HEK293T (cell line): ENCODE measurements around the gene ZBTB45.

ENCODE experiments used
- CTCF ChIA-PET: fragments of 350-600 bp; formaldehyde crosslinking; extraction: SDS; loops from one replicate; lab custom pipeline; 2021; ENCODE audit warnings: antibody characterized with exemption, inconsistent platforms; lab: Yijun Ruan, JAX
- POLR2A ChIA-PET: fragments of 350-600 bp; formaldehyde crosslinking; extraction: SDS; loops from one replicate; lab custom pipeline; 2020; ENCODE audit warnings: antibody characterized with exemption, inconsistent platforms; lab: Yijun Ruan, JAX
- DNase-seq: peaks from one replicate; pipeline ENCODE4 v3.0.0; 2012; ENCODE audit warnings: mixed read lengths; ENCODE audit errors: extremely low spot score
- ARNT ChIP-seq: fragments of 450-650 bp; IDR thresholded peaks from 2 replicates; pipeline ENCODE4 v1.6.1; 2017; ENCODE audit warnings: mild to moderate bottlenecking
- BHLHE40 ChIP-seq: fragments of 450-650 bp; IDR thresholded peaks from 2 replicates; pipeline ENCODE4 v1.6.1; 2016; ENCODE audit warnings: mild to moderate bottlenecking, moderate library complexity, borderline replicate concordance
- CTBP1 ChIP-seq: fragments of 450-650 bp; IDR thresholded peaks from 2 replicates; pipeline ENCODE4 v1.6.1; 2016; ENCODE audit warnings: borderline replicate concordance
- ELF4 ChIP-seq: fragments of 450-650 bp; IDR thresholded peaks from 2 replicates; pipeline ENCODE4 v1.6.1; 2017; ENCODE audit warnings: antibody characterized with exemption
- FOXA1 ChIP-seq: fragments of 450-650 bp; IDR thresholded peaks from 2 replicates; pipeline ENCODE4 v1.6.1; 2016; ENCODE audit warnings: mild to moderate bottlenecking
- FOXK2 ChIP-seq: fragments of 450-650 bp; IDR thresholded peaks from 2 replicates; pipeline ENCODE4 v1.6.1; 2016; ENCODE audit warnings: mild to moderate bottlenecking
- FOXM1 ChIP-seq: fragments of 450-650 bp; IDR thresholded peaks from 2 replicates; pipeline ENCODE4 v1.6.1; 2017; ENCODE audit warnings: mild to moderate bottlenecking, borderline replicate concordance
- HDGF ChIP-seq: fragments of 450-650 bp; IDR thresholded peaks from 2 replicates; pipeline ENCODE4 v1.6.1; 2017; ENCODE audit warnings: antibody characterized with exemption, borderline replicate concordance
- L3MBTL2 ChIP-seq: fragments of 450-650 bp; conservative IDR thresholded peaks from 2 replicates; pipeline ENCODE4 v1.6.1; 2016; ENCODE audit warnings: mild to moderate bottlenecking
- LEF1 ChIP-seq: fragments of 450-650 bp; IDR thresholded peaks from 2 replicates; pipeline ENCODE4 v1.6.1; 2017; ENCODE audit warnings: mild to moderate bottlenecking, borderline replicate concordance
- NFRKB ChIP-seq: fragments of 450-650 bp; IDR thresholded peaks from 2 replicates; pipeline ENCODE4 v1.6.1; 2016; ENCODE audit warnings: mild to moderate bottlenecking, moderate library complexity
- SP1 ChIP-seq: fragments of 450-650 bp; IDR thresholded peaks from 2 replicates; pipeline ENCODE4 v1.6.1; 2017
- TARDBP ChIP-seq: fragments of 450-650 bp; IDR thresholded peaks from 2 replicates; pipeline ENCODE4 v1.6.1; 2016
- ZNF384 ChIP-seq: fragments of 450-650 bp; IDR thresholded peaks from 2 replicates; pipeline ENCODE4 v1.6.1; 2016
- TF ChIP-seq, protein P1 (sequence below): fragments of 450-650 bp; IDR thresholded peaks from 2 replicates; pipeline ENCODE4 v1.6.1; 2016

The ZBTB45 gene

DNA sequence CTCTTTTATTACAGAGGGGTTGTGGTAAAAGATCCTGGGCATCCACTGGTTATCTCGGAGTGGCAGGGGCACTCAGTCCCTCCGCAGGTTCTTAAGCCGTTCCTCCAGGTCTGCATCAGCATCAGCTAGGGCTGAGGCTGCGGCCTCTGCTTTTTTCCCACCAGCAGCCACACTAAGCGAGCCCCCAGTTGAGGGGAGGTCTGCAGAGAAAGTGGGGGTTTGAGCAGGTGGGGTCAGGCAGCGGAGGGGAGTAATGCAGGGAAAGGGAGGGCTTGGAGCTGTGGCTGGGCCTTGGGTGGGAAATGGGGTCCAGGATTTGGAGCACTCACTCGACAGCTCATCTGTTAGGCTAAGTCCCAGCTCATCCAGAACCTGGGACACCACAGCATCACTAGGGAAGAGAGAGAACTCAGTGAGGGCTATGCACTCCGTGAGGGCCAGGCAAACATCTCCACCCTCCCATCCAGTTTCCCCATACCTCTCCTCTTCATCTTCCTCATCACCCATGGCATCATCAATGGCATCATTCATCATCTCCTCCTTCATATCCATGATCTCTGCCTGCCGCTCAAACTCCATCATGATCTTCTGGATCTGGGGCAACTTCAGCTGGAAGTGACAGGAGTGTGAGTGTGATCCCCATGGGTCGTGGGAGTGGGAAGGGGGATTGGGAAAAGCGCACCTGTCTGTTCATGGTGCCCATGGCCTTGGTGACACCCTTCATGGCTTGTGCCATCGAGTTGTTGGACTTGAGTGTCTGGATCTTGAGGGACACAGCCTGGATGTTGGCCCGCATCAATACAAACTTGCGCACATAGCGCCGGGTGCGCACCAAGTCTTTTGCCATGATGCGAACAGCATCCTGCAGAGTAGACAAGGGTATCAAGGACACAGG lies 32.2 kb upstream of the ZBTB45 start:
- ChIA-PET POLR2A (interaction anchor here (0.7 to 3.8 kb wide), 7 partner anchors 7 to 32 kb away, joined by 3 to 66 read pairs (median 3); partner anchors contain the start of genes TRIM28 and ZBTB45), CTCF (no interaction called here)
- DNase-seq, result no peak
- TF ChIP-seq FOXM1, result no peak

DNA sequence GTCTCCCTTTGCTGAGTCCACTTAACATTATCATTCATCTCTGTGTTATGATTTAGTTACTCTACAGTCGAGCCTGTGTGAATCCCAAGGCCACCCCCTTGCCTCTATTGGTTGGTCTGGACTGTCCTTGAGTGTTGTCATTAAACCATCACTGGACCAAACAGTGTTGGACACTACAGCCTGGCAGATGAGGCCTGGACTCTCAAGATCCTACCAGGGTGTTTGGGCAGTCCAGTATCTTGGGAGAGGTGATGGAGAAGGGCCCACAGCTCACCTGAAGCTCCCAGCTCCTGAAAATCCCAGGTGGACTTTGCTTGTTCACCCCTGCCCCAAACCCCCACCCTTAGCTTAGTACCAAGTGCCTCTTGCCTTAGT lies 31.5 kb upstream of the ZBTB45 start:
- DNase-seq, result no peak
- CTCF ChIA-PET, result no interaction called here
- TF ChIP-seq FOXM1, result no peak
- no peak for TF ChIP-seq BHLHE40
- TF ChIP-seq ELF4, result no peak
- no peak for TF ChIP-seq ARNT
- no peak for TF ChIP-seq CTBP1
- no peak for TF ChIP-seq TARDBP
- no peak for TF ChIP-seq L3MBTL2
- no peak for TF ChIP-seq LEF1
- TF ChIP-seq SP1, result no peak
- no peak for TF ChIP-seq FOXK2
- no peak for TF ChIP-seq HDGF
- no peak for TF ChIP-seq ZNF384
- no peak for TF ChIP-seq FOXA1
- POLR2A ChIA-PET, result interaction anchor here (0.9 to 1.2 kb wide), 4 partner anchors 9 to 31 kb away, joined by 3 to 4 read pairs (median 3); partner anchors contain the start of gene ZBTB45

DNA sequence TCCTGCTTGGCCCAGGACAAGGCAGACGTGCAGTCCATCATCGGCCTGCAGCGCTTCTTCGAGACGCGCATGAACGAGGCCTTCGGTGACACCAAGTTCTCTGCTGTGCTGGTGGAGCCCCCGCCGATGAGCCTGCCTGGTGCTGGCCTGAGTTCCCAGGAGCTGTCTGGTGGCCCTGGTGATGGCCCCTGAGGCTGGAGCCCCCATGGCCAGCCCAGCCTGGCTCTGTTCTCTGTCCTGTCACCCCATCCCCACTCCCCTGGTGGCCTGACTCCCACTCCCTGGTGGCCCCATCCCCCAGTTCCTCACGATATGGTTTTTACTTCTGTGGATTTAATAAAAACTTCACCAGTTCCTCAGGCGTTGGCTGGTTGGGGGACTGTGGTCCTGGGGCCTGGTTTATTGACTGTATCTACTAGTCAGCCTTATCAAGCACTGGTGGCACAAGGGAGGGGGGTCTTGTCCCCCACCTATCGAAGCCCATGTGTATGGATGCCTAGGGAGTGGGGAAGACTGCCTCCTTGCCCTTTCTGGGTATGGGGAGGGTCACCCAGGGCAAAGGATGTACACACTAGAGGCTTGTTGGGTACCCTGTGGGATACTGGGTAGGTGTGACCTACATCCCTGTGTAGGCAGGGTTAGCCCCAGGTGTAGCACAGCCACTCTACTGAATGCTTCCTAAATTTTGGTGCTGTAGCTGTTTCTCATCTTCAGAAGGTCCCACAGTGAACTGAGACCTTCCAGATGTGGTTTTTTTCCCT lies 30.9 kb upstream of the ZBTB45 start:
- CTCF ChIA-PET, result no interaction called here

DNA sequence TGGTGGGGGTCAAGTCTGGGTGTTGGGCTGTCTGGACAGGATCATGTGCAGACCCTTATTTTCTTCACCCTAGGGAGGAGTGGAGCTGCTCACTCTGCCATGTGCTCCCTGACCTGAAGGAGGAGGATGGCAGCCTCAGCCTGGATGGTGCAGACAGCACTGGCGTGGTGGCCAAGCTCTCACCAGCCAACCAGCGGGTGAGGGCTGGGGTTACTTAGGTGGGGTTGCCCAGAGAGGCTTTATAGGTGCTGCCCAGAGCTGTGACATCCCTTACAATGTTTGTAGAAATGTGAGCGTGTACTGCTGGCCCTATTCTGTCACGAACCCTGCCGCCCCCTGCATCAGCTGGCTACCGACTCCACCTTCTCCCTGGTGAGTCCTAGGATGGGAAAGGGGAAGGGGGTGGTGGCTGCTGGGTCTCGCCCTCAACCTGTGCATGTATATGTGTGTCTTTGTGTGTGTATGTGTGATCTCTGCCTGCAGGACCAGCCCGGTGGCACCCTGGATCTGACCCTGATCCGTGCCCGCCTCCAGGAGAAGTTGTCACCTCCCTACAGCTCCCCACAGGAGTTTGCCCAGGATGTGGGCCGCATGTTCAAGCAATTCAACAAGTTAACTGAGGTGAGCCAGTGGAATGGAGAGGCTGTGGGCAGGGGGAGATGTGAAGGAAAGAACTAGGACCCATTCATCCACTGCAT lies 30.2 kb upstream of the ZBTB45 start:
- ChIA-PET CTCF (no interaction called here), POLR2A (interaction anchor here (0.8 to 1.2 kb wide), 3 partner anchors 8 to 30 kb away, joined by 3 to 5 read pairs (median 4); partner anchors contain the start of genes UBE2M and ZBTB45)
- no peak for TF ChIP-seq L3MBTL2
- TF ChIP-seq NFRKB, result no peak
- TF ChIP-seq FOXM1, result no peak
- TF ChIP-seq ARNT, result no peak
- no peak for TF ChIP-seq SP1
- TF ChIP-seq LEF1, result no peak
- TF ChIP-seq HDGF, result no peak
- no peak for TF ChIP-seq FOXK2
- TF ChIP-seq BHLHE40, result no peak
- no peak for DNase-seq

More for the DNA sequence above, 30.9 kb upstream of the ZBTB45 start:
- POLR2A ChIA-PET, result interaction anchor here (0.9 to 1.2 kb wide), 3 partner anchors 9 to 25 kb away, joined by 3 to 4 read pairs (median 3); no protein-coding TSS in a partner anchor
- DNase-seq, result no peak
- no peak for TF ChIP-seq FOXA1

DNA sequence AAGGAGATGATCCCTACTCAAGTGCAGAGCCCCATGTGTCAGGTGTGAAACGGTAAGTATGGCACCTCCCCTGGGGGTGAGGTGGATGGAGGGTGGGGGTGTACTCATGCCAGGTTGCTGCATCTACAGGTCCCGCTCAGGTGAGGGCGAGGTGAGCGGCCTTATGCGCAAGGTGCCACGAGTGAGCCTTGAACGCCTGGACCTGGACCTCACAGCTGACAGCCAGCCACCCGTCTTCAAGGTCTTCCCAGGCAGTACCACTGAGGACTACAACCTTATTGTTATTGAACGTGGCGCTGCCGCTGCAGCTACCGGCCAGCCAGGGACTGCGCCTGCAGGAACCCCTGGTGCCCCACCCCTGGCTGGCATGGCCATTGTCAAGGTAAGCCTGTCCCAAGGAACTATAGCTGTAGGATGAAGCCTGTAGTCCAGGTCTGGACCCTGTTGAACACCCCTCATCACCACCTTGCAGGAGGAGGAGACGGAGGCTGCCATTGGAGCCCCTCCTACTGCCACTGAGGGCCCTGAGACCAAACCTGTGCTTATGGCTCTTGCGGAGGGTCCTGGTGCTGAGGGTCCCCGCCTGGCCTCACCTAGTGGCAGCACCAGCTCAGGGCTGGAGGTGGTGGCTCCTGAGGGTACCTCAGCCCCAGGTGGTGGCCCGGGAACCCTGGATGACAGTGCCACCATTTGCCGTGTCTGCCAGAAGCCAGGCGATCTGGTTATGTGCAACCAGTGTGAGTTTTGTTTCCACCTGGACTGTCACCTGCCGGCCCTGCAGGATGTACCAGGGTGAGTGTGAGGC lies 29.5 kb upstream of the ZBTB45 start:
- TF ChIP-seq FOXK2 (no peak), L3MBTL2 (no peak)
- ChIA-PET POLR2A (interaction anchor here (0.8 to 1.2 kb wide), 4 partner anchors 9 to 29 kb away, joined by 3 to 5 read pairs (median 4); partner anchors contain the start of genes UBE2M and ZBTB45), CTCF (no interaction called here)
- no peak for DNase-seq

DNA sequence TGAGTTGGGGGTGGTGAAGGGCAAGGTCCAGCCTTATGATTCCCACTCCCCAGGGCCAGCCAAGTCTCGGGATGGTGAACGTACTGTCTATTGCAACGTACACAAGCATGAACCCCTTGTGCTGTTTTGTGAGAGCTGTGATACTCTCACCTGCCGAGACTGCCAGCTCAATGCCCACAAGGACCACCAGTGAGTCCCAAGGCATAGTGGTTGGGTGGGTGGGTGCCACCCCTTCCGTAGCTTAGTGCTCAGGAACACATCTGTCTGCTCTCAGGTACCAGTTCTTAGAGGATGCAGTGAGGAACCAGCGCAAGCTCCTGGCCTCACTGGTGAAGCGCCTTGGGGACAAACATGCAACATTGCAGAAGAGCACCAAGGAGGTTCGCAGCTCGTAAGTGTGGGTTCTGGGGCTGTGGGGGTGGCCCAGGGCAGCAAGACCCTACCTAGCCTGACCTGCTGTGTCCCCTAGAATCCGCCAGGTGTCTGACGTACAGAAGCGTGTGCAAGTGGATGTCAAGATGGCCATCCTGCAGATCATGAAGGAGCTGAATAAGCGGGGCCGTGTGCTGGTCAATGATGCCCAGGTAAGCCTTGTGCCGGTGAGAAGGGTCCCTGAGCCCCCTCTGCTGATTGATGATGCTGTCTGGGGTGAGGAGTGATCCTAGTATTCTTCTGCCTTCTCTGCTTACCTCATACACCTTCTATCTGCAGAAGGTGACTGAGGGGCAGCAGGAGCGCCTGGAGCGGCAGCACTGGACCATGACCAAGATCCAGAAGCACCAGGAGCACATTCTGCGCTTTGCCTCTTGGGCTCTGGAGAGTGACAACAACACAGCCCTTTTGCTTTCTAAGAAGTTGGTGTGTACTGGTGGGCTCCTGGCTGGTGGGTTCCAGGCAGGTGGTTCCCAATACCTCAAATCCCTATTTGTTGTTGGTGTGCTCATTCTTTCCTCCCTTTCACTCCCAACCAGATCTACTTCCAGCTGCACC lies 28.0 kb upstream of the ZBTB45 start:
- no peak for TF ChIP-seq ELF4
- TF ChIP-seq FOXA1, result no peak
- no peak for TF ChIP-seq ARNT
- TF ChIP-seq, protein P1, sequence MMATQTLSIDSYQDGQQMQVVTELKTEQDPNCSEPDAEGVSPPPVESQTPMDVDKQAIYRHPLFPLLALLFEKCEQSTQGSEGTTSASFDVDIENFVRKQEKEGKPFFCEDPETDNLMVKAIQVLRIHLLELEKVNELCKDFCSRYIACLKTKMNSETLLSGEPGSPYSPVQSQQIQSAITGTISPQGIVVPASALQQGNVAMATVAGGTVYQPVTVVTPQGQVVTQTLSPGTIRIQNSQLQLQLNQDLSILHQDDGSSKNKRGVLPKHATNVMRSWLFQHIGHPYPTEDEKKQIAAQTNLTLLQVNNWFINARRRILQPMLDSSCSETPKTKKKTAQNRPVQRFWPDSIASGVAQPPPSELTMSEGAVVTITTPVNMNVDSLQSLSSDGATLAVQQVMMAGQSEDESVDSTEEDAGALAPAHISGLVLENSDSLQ, result no peak
- no peak for TF ChIP-seq SP1
- no peak for TF ChIP-seq FOXM1
- ChIA-PET POLR2A (interaction anchor here (0.8 to 1.4 kb wide), 3 partner anchors 9 to 26 kb away, joined by 4 to 6 read pairs (median 4); no protein-coding TSS in a partner anchor), CTCF (no interaction called here)
- DNase-seq, result no peak
